ENCODE measurements around the gene FOXJ1.

FOXJ1 gene

DNA sequence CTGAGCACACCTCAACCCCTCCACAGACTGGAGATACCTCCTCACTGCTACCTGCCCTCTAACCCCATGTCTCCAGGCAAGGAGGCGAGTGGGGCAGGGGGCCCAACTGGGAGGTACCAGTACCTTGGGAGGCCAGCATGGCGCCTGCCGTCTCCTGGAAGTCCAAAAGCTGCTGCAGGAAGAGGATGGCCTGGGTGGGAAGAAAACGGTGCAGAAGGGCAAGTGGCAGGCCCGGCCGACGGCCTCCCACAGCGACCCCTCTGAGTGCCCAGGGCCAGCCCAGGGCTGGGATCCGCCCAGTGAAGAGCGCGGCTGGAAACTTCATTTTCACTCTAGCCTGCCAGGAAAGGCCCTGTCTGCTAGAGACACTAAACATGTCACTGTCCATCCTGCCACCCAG, 53.5 kb downstream of the FOXJ1 start:
- Histone ChIP-seq H3K27ac (ENCODE audit: low read length) (no peak overlapping the region), H3K4me3 (ENCODE audit: low read depth in 1 of 2, low read length in 2 of 2) (no peak overlapping the region), H3K36me3 (ENCODE audit: control insufficient read depth in 1 of 2, insufficient read depth in 2 of 2, low read length in 2 of 2) (peaks cover 62 to 97% of the 10 kb centered on the region in 2 donors), H3K4me1 (ENCODE audit: control insufficient read depth in 1 of 2, insufficient read depth in 2 of 2, low read length in 2 of 2) (no peaks in the 10 kb centered on the region), H3K27me3 (ENCODE audit: low read depth, low read length) (no peaks in the 10 kb centered on the region), H3K9me3 (ENCODE audit: control insufficient read depth in 1 of 2, low read length in 2 of 2) (no peaks in the 10 kb centered on the region)

DNA sequence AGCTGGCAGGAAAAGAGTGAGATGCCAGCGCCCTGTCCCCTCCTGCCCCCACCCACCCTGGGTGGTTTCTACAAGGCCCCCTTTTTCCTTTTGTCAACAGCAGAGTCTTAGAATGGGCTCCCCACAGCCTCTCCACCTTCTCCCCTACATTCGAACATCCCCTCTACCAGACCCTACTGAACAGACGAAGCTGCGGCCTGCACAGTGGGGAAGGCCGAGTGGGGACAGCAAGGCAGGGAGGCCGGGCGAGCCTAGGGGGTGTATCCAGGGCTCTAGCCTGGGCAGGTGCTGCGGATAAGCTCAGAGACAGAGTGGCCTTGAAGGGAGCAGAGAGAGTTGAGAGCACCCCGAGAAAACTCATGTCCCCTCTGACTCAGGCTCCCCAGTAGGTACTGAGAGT, 54.7 kb downstream of the FOXJ1 start:
- no peaks in the 10 kb centered on the region for H3K9me3 ChIP-seq (ENCODE audit: control insufficient read depth in 1 of 2, low read length in 2 of 2)
- no peak overlapping the region for H3K27ac ChIP-seq (ENCODE audit: low read length)
- H3K36me3 ChIP-seq (ENCODE audit: control insufficient read depth in 1 of 2, insufficient read depth in 2 of 2, low read length in 2 of 2): peaks cover 62 to 94% of the 10 kb centered on the region in 2 donors
- H3K4me3 ChIP-seq (ENCODE audit: low read depth in 1 of 2, low read length in 2 of 2): no peak overlapping the region
- no peaks in the 10 kb centered on the region for H3K27me3 ChIP-seq (ENCODE audit: low read depth, low read length)
- H3K4me1 ChIP-seq (ENCODE audit: control insufficient read depth in 1 of 2, insufficient read depth in 2 of 2, low read length in 2 of 2): no peaks in the 10 kb centered on the region

Data from muscle layer of duodenum (tissue), 2 donors.